ENCODE results near the gene RNF39. TPM values are rescaled to one million over a fixed set of nuclear protein-coding genes. Genes with fewer than 3 reads are reported as not detected.
A peak's percentile ranks its signal among the peaks of the same experiment; 100 is the strongest.

Gene RNF39
- total RNA-seq, 1 donor from 2014 or later = not detected

DNA sequence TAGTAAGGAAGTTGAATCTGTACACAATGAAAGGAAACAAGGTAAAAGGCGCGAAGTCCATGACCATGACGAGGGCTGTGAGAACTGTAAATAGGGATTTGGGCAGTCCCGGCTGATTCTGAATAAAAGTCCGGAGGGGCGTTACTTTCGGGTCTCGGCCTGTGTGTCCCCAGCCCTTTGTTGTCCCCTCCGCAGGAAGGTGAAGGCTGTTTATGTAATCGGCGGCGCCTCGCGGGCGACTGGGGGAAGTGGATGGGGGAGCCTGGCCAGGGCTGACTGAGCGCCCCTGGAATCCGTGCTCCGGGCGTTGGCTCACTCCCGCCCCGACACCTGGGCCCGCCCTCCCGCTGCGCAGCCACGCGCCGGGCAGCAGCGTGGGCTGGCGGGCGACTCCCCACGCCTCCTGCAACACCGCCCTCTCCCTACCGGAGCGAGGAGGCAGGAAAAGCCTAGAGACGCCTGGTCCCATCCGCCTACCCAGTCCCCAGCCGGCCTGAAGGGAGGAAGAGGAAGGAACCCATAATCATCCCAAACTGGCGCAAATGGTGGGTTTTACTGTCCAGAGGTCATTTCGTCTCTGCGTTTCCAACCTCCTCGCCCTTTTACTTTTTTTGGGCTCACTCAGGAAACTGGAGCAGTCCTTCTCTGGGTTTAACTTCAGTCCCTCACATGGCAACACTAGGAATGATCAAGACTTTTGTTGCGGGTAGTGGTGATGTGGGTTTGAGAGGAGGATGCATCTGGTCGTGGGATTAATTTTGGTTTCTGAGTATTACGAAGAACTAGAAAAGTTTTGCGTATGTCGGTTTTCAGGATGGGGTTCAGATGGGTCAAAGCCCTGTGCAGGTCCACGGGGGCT, 25.2 kb upstream of the RNF39 start:
- TF ChIP-seq, protein P1, sequence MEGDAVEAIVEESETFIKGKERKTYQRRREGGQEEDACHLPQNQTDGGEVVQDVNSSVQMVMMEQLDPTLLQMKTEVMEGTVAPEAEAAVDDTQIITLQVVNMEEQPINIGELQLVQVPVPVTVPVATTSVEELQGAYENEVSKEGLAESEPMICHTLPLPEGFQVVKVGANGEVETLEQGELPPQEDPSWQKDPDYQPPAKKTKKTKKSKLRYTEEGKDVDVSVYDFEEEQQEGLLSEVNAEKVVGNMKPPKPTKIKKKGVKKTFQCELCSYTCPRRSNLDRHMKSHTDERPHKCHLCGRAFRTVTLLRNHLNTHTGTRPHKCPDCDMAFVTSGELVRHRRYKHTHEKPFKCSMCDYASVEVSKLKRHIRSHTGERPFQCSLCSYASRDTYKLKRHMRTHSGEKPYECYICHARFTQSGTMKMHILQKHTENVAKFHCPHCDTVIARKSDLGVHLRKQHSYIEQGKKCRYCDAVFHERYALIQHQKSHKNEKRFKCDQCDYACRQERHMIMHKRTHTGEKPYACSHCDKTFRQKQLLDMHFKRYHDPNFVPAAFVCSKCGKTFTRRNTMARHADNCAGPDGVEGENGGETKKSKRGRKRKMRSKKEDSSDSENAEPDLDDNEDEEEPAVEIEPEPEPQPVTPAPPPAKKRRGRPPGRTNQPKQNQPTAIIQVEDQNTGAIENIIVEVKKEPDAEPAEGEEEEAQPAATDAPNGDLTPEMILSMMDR (IDR thresholded peaks at IDR 0.05) = no peak
- Mint-ChIP-seq H3K27ac (no peak overlapping the region), H3K27me3 (peaks cover 54% of the 10 kb centered on the region), H3K36me3 (ENCODE audit: low read depth) (no peaks in the 10 kb centered on the region), H3K4me3 (peak overlapping the region; percentile 89), H3K4me1 (peaks cover 40% of the 10 kb centered on the region), H3K9me3 (no peaks in the 10 kb centered on the region)
- no peak for ATAC-seq (ENCODE audit: low read depth)
- intact Hi-C loops (cut with micrococcal nuclease) = loop anchor here (5.0 kb wide), 1 partner anchor 111 kb away; the partner anchor contains the start of gene TRIM26
- peak; percentile 24 for DNase-seq
- ChIA-PET POLR2A (interaction anchor here (1.3 to 2.6 kb wide), 2 partner anchors 34 to 40 kb away, joined by 9 to 20 read pairs; partner anchors contain the start of genes POLR1H and PPP1R11), CTCF (interaction anchor here (5.7 kb wide), 1 partner anchor 31 kb away, joined by 138 read pairs; no protein-coding TSS in a partner anchor)

DNA sequence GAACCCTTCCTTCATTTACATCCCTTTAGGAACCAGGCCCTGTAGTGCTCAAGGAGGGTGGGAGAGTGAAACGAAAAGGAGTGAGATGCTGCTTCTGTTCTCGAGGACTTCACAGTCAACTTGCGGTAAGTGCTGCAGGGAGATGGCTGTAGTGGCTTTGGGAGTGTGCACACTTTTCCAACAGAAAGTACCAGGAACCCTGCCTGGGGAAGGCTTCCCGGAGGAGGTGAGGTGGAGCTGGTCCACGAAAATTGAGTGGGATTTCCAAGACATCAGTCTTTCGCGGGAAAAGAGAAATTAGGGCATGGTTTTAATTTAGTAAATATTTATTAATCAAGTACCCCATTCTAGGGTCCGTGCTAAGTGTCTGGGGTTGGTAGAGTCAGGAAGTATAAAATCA, 24.6 kb upstream of the RNF39 start:
- Mint-ChIP-seq H3K27ac (no peak overlapping the region), H3K4me1 (peaks cover 40% of the 10 kb centered on the region), H3K36me3 (ENCODE audit: low read depth) (no peaks in the 10 kb centered on the region), H3K9me3 (no peaks in the 10 kb centered on the region), H3K27me3 (peaks cover 60% of the 10 kb centered on the region), H3K4me3 (peak overlapping the region; percentile 64)
- DNase-seq (no peak), ATAC-seq (ENCODE audit: low read depth) (no peak)
- POLR2A ChIA-PET = no interaction called here
- intact Hi-C loops (cut with micrococcal nuclease) = loop anchor here (5.0 kb wide), 1 partner anchor 112 kb away; the partner anchor contains the start of gene TRIM26
- CTCF ChIA-PET = no interaction called here
- TF ChIP-seq, protein P1 (IDR thresholded peaks at IDR 0.05) = no peak

DNA sequence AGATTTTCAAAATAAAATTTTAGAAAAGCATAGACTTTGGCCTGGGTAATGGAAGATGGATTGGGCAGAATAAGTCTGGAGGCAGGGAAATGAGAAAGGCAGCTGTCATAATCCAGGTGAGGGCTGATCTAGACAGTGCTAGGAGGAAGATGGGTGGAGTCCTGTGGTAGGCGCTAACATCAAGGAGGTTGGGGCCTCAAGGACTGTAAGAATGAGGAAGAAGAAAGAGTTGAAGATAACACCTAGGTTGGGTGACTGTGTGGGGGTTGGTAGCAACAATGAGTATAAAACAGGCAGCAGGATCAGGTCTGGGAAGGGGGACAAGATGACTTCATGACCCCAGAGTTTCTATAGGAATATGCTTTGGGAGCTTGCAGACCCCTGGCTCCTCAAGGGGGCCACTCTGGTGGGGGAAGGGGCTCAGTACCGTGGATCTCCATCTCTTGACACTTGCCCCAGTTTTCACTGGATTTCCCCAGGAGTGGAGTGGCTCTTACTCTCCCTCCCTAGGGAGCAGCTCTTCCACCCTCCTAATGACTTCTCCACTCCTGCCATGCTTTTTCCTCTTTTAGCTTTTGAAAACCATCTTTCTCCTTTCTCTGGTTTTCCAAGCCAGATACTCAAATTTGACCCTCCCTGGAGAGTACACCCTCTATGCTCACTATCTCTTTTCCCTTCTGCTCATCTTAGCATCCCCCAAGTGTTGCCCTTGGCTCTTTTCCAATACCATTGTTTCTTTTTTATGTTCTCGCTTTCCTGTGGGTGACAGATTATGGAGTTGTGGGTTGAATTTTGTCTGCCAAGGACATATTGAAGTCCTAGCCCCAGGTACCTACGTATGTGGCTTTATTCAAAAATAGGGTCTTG, 22.6 kb upstream of the RNF39 start:
- Mint-ChIP-seq H3K9me3 (no peaks in the 10 kb centered on the region), H3K4me3 (no peak overlapping the region), H3K36me3 (ENCODE audit: low read depth) (no peaks in the 10 kb centered on the region), H3K27ac (no peak overlapping the region), H3K27me3 (peaks cover 70% of the 10 kb centered on the region), H3K4me1 (peaks cover 34% of the 10 kb centered on the region)
- TF ChIP-seq, protein P1 (IDR thresholded peaks at IDR 0.05) = no peak
- CTCF ChIA-PET = no interaction called here
- POLR2A ChIA-PET = no interaction called here
- DNase-seq (no peak), ATAC-seq (ENCODE audit: low read depth) (no peak)
- intact Hi-C loops (cut with micrococcal nuclease) = no loop called here

DNA sequence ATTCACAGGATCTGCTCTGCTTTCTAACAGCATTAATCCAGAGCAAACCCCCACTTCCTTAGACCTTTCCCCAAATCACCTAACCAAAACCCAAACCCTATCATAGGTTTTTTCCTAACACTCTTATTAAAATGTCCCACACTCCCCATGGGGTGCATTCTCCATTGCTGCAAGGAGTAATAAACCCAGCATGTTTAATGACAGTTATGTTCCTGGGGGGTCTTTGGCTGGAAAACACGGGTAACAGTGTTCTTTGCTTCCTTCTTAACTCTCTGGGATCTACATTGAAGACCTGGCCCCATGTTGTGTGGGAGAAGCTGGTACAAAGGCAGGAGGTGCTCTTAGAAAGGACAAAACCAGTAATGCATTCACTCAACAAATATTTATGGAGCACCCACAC, 21.3 kb upstream of the RNF39 start:
- CTCF ChIA-PET = no interaction called here
- TF ChIP-seq, protein P1 (IDR thresholded peaks at IDR 0.05) = no peak
- no peaks in the 10 kb centered on the region for H3K36me3 Mint-ChIP-seq (ENCODE audit: low read depth)
- no peaks in the 10 kb centered on the region for H3K9me3 Mint-ChIP-seq
- no peak for DNase-seq
- peaks cover 82% of the 10 kb centered on the region for H3K27me3 Mint-ChIP-seq
- peaks cover 23% of the 10 kb centered on the region for H3K4me1 Mint-ChIP-seq
- no peak for ATAC-seq (ENCODE audit: low read depth)
- no peak overlapping the region for H3K27ac Mint-ChIP-seq
- intact Hi-C loops (cut with micrococcal nuclease) = no loop called here
- no peak overlapping the region for H3K4me3 Mint-ChIP-seq
- POLR2A ChIA-PET = no interaction called here

All from activated B cell treated with CpG ODN at 0.5 μM for 24 hours (primary cell).